Neural cell (in vitro differentiated cells): ENCODE measurements around the gene PTPRN2.

ENCODE experiments used
- CTCF ChIP-seq: fragments of 450-650 bp; IDR thresholded peaks from 2 replicates; pipeline ENCODE4 v1.5.1; 2014; ENCODE audit warnings: antibody characterized with exemption, mild to moderate bottlenecking, moderate library complexity; ENCODE audit not compliant: poor library complexity, severe bottlenecking
- EP300 ChIP-seq: fragments of 450-650 bp; conservative IDR thresholded peaks from 2 replicates; pipeline ENCODE4 v1.6.1; 2014; ENCODE audit warnings: antibody characterized with exemption, mild to moderate bottlenecking, moderate library complexity; ENCODE audit not compliant: poor library complexity, severe bottlenecking
- EZH2 ChIP-seq: fragments of 200-600, 300-800 bp; shearing (Covaris generic), sonication (generic); IDR thresholded peaks from 2 replicates; pipeline ENCODE4 v1.6.1; 2014; ENCODE audit warnings: antibody characterized with exemption, low read length, borderline replicate concordance, mild to moderate bottlenecking; ENCODE audit not compliant: insufficient read depth, poor library complexity, severe bottlenecking
- POLR2AphosphoS5 ChIP-seq: IDR thresholded peaks from 2 replicates; pipeline ENCODE4 v1.6.1; 2012
- REST ChIP-seq: IDR thresholded peaks from 2 replicates; pipeline ENCODE4 v1.6.1; 2012; ENCODE audit warnings: borderline replicate concordance

- TF ChIP-seq REST: no peak
- no peak for TF ChIP-seq POLR2AphosphoS5
- TF ChIP-seq CTCF: no peak
- TF ChIP-seq EZH2: no peak
- TF ChIP-seq EP300: no peak
Measured at GRCh38 chr7:158064631-158065030, 523.0 kb downstream of the PTPRN2 start.
